HG03175 (cell line): ENCODE results near the gene COL5A1.
"Not testable (repeated sequence)": the region's sequence is repeated elsewhere in the genome, so short reads cannot be mapped to it uniquely, and the experiment has no call there.

Experiments
- ATAC-seq: cut with Tn5 transposase; IDR thresholded peaks from one replicate; pipeline ENCODE4 v1.9.1; 2021; ENCODE audit warnings: mild to moderate bottlenecking, moderate library complexity; ENCODE audit not compliant: unreplicated experiment

Gene COL5A1

GRCh38 chr9:134690301-134690751 is 48.7 kb downstream of the COL5A1 start:
- ATAC-seq = no peak

GRCh38 chr9:134690946-134691694 is 49.5 kb downstream of the COL5A1 start:
- ATAC-seq = no peak

GRCh38 chr9:134691695-134692572 is 50.3 kb downstream of the COL5A1 start:
- ATAC-seq = no peak

GRCh38 chr9:134692573-134692860 is 50.9 kb downstream of the COL5A1 start:
- no peak for ATAC-seq

- ATAC-seq = no peak
Observed at GRCh38 chr9:134693011-134693410, 51.4 kb downstream of the COL5A1 start.

GRCh38 chr9:134693641-134694367 is 52.2 kb downstream of the COL5A1 start:
- no peak for ATAC-seq

- no peak for ATAC-seq
Observed at GRCh38 chr9:134694368-134694665, 52.7 kb downstream of the COL5A1 start.

GRCh38 chr9:134694714-134695113 is 53.1 kb downstream of the COL5A1 start:
- no peak for ATAC-seq

GRCh38 chr9:134695144-134695543 is 53.5 kb downstream of the COL5A1 start:
- no peak for ATAC-seq

- no peak for ATAC-seq
Observed at GRCh38 chr9:134696433-134696832, 54.8 kb downstream of the COL5A1 start.

- ATAC-seq = no peak
Observed at GRCh38 chr9:134698111-134698510, 56.5 kb downstream of the COL5A1 start.

GRCh38 chr9:134698587-134699342 is 57.2 kb downstream of the COL5A1 start:
- no peak for ATAC-seq

GRCh38 chr9:134699343-134699740 is 57.7 kb downstream of the COL5A1 start:
- no peak for ATAC-seq

- no peak for ATAC-seq
Observed at GRCh38 chr9:134700636-134701350, 59.2 kb downstream of the COL5A1 start.

- ATAC-seq = no peak
Observed at GRCh38 chr9:134701581-134702259, 60.1 kb downstream of the COL5A1 start.

- no peak for ATAC-seq
Observed at GRCh38 chr9:134702291-134702690, 60.7 kb downstream of the COL5A1 start.

GRCh38 chr9:134703730-134704114 is 62.1 kb downstream of the COL5A1 start:
- not testable (repeated sequence) for ATAC-seq

GRCh38 chr9:134704498-134704897 is 62.9 kb downstream of the COL5A1 start:
- no peak for ATAC-seq

GRCh38 chr9:134705786-134706185 is 64.2 kb downstream of the COL5A1 start:
- ATAC-seq = no peak

- ATAC-seq = no peak
Observed at GRCh38 chr9:134706522-134706921, 64.9 kb downstream of the COL5A1 start.
